DOHH2 (cell line): ENCODE results near the gene COTL1.

Source experiments
- EZH2phosphoT487 ChIP-seq: fragments of 200-600 bp; sonication (generic); IDR thresholded peaks from 2 replicates; pipeline ENCODE4 v1.6.1; 2017; ENCODE audit warnings: borderline replicate concordance, mild to moderate bottlenecking, antibody characterized with exemption, low read length, moderate library complexity, mixed read lengths
- TF ChIP-seq, protein P1 (sequence below): fragments of 200-600 bp; sonication (generic); IDR thresholded peaks from one replicate; pipeline ENCODE4 v1.5.1; 2014; ENCODE audit warnings: antibody characterized with exemption, mild to moderate bottlenecking, low read depth, low read length; ENCODE audit not compliant: poor library complexity, severe bottlenecking

DNA sequence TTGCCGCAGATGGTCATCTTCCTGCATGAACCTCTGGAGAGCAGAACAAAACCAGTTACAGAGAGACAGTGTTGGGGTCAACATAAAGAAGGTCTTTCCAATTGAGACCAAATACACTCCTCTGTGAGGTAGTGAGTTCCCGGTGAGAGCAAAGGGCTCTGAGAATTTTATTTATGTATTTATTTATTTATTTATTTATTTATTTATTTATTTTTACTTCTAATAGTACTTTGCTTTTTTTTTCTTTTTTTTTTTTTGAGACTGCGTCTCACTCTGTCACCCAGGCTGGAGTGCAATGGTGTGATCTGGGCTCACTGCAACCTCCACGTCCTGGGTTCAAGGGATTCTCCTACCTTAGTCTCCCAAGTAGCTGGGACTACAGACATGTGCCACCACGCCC lies 12.1 kb upstream of the COTL1 start:
- TF ChIP-seq, protein P1, sequence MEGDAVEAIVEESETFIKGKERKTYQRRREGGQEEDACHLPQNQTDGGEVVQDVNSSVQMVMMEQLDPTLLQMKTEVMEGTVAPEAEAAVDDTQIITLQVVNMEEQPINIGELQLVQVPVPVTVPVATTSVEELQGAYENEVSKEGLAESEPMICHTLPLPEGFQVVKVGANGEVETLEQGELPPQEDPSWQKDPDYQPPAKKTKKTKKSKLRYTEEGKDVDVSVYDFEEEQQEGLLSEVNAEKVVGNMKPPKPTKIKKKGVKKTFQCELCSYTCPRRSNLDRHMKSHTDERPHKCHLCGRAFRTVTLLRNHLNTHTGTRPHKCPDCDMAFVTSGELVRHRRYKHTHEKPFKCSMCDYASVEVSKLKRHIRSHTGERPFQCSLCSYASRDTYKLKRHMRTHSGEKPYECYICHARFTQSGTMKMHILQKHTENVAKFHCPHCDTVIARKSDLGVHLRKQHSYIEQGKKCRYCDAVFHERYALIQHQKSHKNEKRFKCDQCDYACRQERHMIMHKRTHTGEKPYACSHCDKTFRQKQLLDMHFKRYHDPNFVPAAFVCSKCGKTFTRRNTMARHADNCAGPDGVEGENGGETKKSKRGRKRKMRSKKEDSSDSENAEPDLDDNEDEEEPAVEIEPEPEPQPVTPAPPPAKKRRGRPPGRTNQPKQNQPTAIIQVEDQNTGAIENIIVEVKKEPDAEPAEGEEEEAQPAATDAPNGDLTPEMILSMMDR = no peak
- no peak for TF ChIP-seq EZH2phosphoT487
